SK-N-SH (cell line): ENCODE measurements around the gene GPATCH1. TPM values are rescaled to one million over a fixed set of nuclear protein-coding genes. Genes with fewer than 3 reads are reported as not detected.
A peak's percentile ranks its signal among the peaks of the same experiment; 100 is the strongest.

Experiments used
- CTCF ChIA-PET: fragments of 300-600, 350-600 bp; formaldehyde crosslinking; extraction: SDS; loops from one replicate; lab custom pipeline; 2021; lab: Yijun Ruan, JAX
- POLR2A ChIA-PET: fragments of 350-600 bp; sonication (Branson Sonifier 250); formaldehyde crosslinking; extraction: SDS; loops from one replicate; lab custom pipeline; 2020; ENCODE audit warnings: antibody characterized with exemption, inconsistent platforms; lab: Yijun Ruan, JAX
- DNase-seq: peaks from one replicate; pipeline ENCODE4 v3.0.0; 2012
- H2AFZ ChIP-seq: fragments of 200-600 bp; sonication (generic); 2 replicates; pipeline ENCODE4 v1.8.1; 2016; ENCODE audit warnings: antibody characterized with exemption, mild to moderate bottlenecking, low read depth
- H3F3A ChIP-seq: fragments of 200-600 bp; sonication (generic); replicated peaks from 2 replicates; pipeline ENCODE3; 2016; ENCODE audit warnings: antibody characterized with exemption, mild to moderate bottlenecking; ENCODE audit not compliant: insufficient read depth
- H3K27ac ChIP-seq, 2 experiments: fragments of 200-500 bp in 1 of 2; fragments of 200-600 bp in 1 of 2; sonication (Bioruptor generic) in 1 of 2; sonication (generic), shearing (Covaris generic) in 1 of 2; 2 replicates each; pipeline versions ENCODE4 v1.5.1 to v1.6.1; 2014 to 2016; ENCODE audit warnings: low read depth in 2 of 2, inconsistent platforms in 1 of 2, low read length in 1 of 2, mild to moderate bottlenecking in 1 of 2, mixed read lengths in 1 of 2
- H3K27me3 ChIP-seq: fragments of 200-600 bp; sonication (generic), shearing (Covaris generic); 2 replicates; pipeline ENCODE4 v1.6.1; 2016; ENCODE audit warnings: mixed run types; ENCODE audit not compliant: insufficient read depth
- H3K36me3 ChIP-seq, 2 experiments: fragments of 200-500 bp in 1 of 2; fragments of 200-600 bp in 1 of 2; sonication (Bioruptor generic) in 1 of 2; sonication (generic) in 1 of 2; replicated peaks in 1 of 2; 2 replicates each; pipeline versions ENCODE3 to v1.5.1; 2014 to 2016; ENCODE audit warnings: low read length in 1 of 2, mild to moderate bottlenecking in 1 of 2; ENCODE audit not compliant: insufficient read depth in 2 of 2, control insufficient read depth in 1 of 2
- H3K4me1 ChIP-seq, 2 experiments: fragments of 200-500 bp in 1 of 2; fragments of 200-600 bp in 1 of 2; sonication (Bioruptor generic) in 1 of 2; sonication (generic), shearing (Covaris generic) in 1 of 2; 2 replicates each; pipeline versions ENCODE4 v1.5.1 to v1.6.1; 2014 to 2016; ENCODE audit warnings: low read depth in 1 of 2, low read length in 1 of 2, mixed run types in 1 of 2; ENCODE audit not compliant: insufficient read depth in 2 of 2, control insufficient read depth in 1 of 2
- H3K4me2 ChIP-seq: fragments of 200-600 bp; sonication (generic), shearing (Covaris generic); 2 replicates; pipeline ENCODE4 v1.6.1; 2017; ENCODE audit warnings: mixed run types
- H3K4me3 ChIP-seq, 2 experiments: fragments of 200-500 bp in 1 of 2; fragments of 200-600 bp in 1 of 2; sonication (Bioruptor generic) in 1 of 2; sonication (generic), shearing (Covaris generic) in 1 of 2; 2 replicates each; pipeline versions ENCODE4 v1.5.1 to v1.8.1; 2014 to 2016; ENCODE audit warnings: low read depth in 2 of 2, inconsistent platforms in 1 of 2, low read length in 1 of 2, mild to moderate bottlenecking in 1 of 2, mixed read lengths in 1 of 2, moderate library complexity in 1 of 2
- H3K79me2 ChIP-seq: fragments of 200-600 bp; sonication (generic); 2 replicates; pipeline ENCODE4 v1.8.1; 2017; ENCODE audit warnings: mild to moderate bottlenecking; ENCODE audit not compliant: insufficient read depth
- H3K9ac ChIP-seq: fragments of 200-600 bp; sonication (generic); 2 replicates; pipeline ENCODE4 v1.6.1; 2017; ENCODE audit warnings: mixed run types
- H3K9me2 ChIP-seq: fragments of 200-600 bp; sonication (generic); 2 replicates; pipeline ENCODE4 v1.6.1; 2017; ENCODE audit warnings: mixed run types
- H3K9me3 ChIP-seq: fragments of 200-600 bp; sonication (generic); 2 replicates; pipeline ENCODE4 v1.6.1; 2017; ENCODE audit warnings: mixed run types, mild to moderate bottlenecking, moderate library complexity
- H4K20me1 ChIP-seq: fragments of 200-600 bp; sonication (generic); 2 replicates; pipeline ENCODE4 v1.6.1; 2017; ENCODE audit warnings: mild to moderate bottlenecking, mixed run types; ENCODE audit not compliant: insufficient read depth
- ELF1 ChIP-seq: IDR thresholded peaks from 2 replicates; pipeline ENCODE4 v1.4.0; 2012
- EP300 ChIP-seq, 2 experiments: IDR thresholded peaks; 2 replicates each; pipeline versions ENCODE4 v1.4.0 to v1.6.1; 2012; ENCODE audit warnings: borderline replicate concordance in 1 of 2, low read depth in 1 of 2, low read length in 1 of 2
- EZH2phosphoT487 ChIP-seq: fragments of 200-600 bp; sonication (generic); IDR thresholded peaks from 2 replicates; pipeline ENCODE4 v1.6.1; 2017; ENCODE audit warnings: low read depth, mixed run types, mild to moderate bottlenecking, antibody characterized with exemption, moderate library complexity, borderline replicate concordance
- FOSL2 ChIP-seq: IDR thresholded peaks from 2 replicates; pipeline ENCODE4 v1.4.0; 2012; ENCODE audit warnings: low read depth, mild to moderate bottlenecking, moderate library complexity, borderline replicate concordance
- FOXM1 ChIP-seq: IDR thresholded peaks from 2 replicates; pipeline ENCODE4 v1.4.0; 2012; ENCODE audit warnings: low read depth, mild to moderate bottlenecking
- GABPA ChIP-seq: IDR thresholded peaks from 2 replicates; pipeline ENCODE4 v1.4.0; 2012; ENCODE audit warnings: low read depth, mild to moderate bottlenecking
- JUND ChIP-seq: IDR thresholded peaks from 2 replicates; pipeline ENCODE4 v1.4.0; 2012
- MAX ChIP-seq: IDR thresholded peaks from 2 replicates; pipeline ENCODE4 v1.4.0; 2012; ENCODE audit warnings: low read depth
- NRF1 ChIP-seq: IDR thresholded peaks from 2 replicates; pipeline ENCODE4 v1.6.1; 2012; ENCODE audit warnings: low read depth, mild to moderate bottlenecking, low read length
- PBX3 ChIP-seq: IDR thresholded peaks from 2 replicates; pipeline ENCODE4; 2012
- POLR2AphosphoS5 ChIP-seq: IDR thresholded peaks from 2 replicates; pipeline ENCODE4 v1.6.1; 2012; ENCODE audit warnings: low read depth, low read length
- TCF12 ChIP-seq: IDR thresholded peaks from 2 replicates; pipeline ENCODE4 v1.4.0; 2012
- TEAD4 ChIP-seq: IDR thresholded peaks from 2 replicates; pipeline ENCODE4 v1.4.0; 2012; ENCODE audit warnings: mild to moderate bottlenecking, borderline replicate concordance; ENCODE audit not compliant: insufficient read depth
- USF2 ChIP-seq: fragments of 150-350 bp; IDR thresholded peaks from 2 replicates; pipeline ENCODE4 v1.6.1; 2017; ENCODE audit warnings: antibody characterized with exemption, low read length, low read depth, borderline replicate concordance
- WGBS: methylation state at CpG from one replicate; pipeline ENCODE4 v1.1.6; 2017; ENCODE audit warnings: low lambda C conversion rate; 5-methylcytosine and 5-hydroxymethylcytosine counted together
- polyA plus RNA-seq, 3 experiments: library from polyadenylated mRNA; depleted of rRNA; stranded (reverse); fragments of >200 nt; gene quantifications; 2 replicates each; pipeline ENCODE4 v1.2.3, GENCODE V29; 2012

GPATCH1 gene
- polyA plus RNA-seq, 1 of the 3 experiments (the other 2 are of a cell fraction), result 5.9 TPM

GRCh38 chr19:33110137-33110910, 29.3 kb downstream of the GPATCH1 start:
- H3K9ac ChIP-seq, result no peak overlapping the region
- H4K20me1 ChIP-seq, result no peaks in the 10 kb centered on the region
- 0 out of 2 replicates have a peak overlapping the region, but pooled peaks have one; percentile 9 for H3K4me2 ChIP-seq
- no peaks in the 10 kb centered on the region for H3K27me3 ChIP-seq
- ChIA-PET POLR2A (no interaction called here), CTCF (interaction anchor here (1.5 to 18.9 kb wide), 2 partner anchors 74 to 136 kb away, joined by 3 to 215 read pairs; partner anchors contain the start of genes CEP89 and FAAP24)
- H2AFZ ChIP-seq, result no peak overlapping the region
- 62% methylated on average over 9 of the region's 9 CpGs for WGBS
- DNase-seq, result no peak
- TF ChIP-seq TCF12, result peak; percentile 85
- peak; percentile 71; the same call in 1 of the 2 replicates for TF ChIP-seq FOSL2
- TF ChIP-seq GABPA, result no peak
- TF ChIP-seq EP300 (IDR thresholded peaks at IDR 0.05; ENCODE audit: borderline replicate concordance in 1 of 2, low read depth in 1 of 2, low read length in 1 of 2), result peak in 1 of 2 experiments; percentile 65; a peak in 1 of 4 replicates
- TF ChIP-seq USF2, result no peak
- peak; percentile 66 for TF ChIP-seq JUND
- no peak for TF ChIP-seq FOXM1
- peak; percentile 55; the same call in 1 of the 2 replicates for TF ChIP-seq MAX
- TF ChIP-seq POLR2AphosphoS5, result peak; percentile 30; the same call in 1 of the 2 replicates
- TF ChIP-seq PBX3, result peak; percentile 42; the same call in 1 of the 2 replicates
- peak; percentile 20; the same call in 1 of the 2 replicates for TF ChIP-seq TEAD4
- H3K4me3 ChIP-seq, result no peak overlapping the region
- no peaks in the 10 kb centered on the region for H3K9me2 ChIP-seq
- no peaks in the 10 kb centered on the region for H3K9me3 ChIP-seq
- H3K79me2 ChIP-seq, result no peaks in the 10 kb centered on the region
- H3F3A ChIP-seq, result peaks cover 5% of the 10 kb centered on the region
- peaks cover 35 to 36% of the 10 kb centered on the region in 2 experiments for H3K36me3 ChIP-seq
- H3K4me1 ChIP-seq, result peaks cover 0 to 6% of the 10 kb centered on the region in 2 experiments; a peak in 1 of 4 replicates
- H3K27ac ChIP-seq, result peak overlapping the region in 1 of 2 experiments; percentile 68; a peak in 2 of 4 replicates

GRCh38 chr19:33111587-33111986, 30.6 kb downstream of the GPATCH1 start:
- no peak overlapping the region for H3K27ac ChIP-seq
- no peak overlapping the region for H2AFZ ChIP-seq
- POLR2A ChIA-PET, result no interaction called here
- no peaks in the 10 kb centered on the region for H3K27me3 ChIP-seq
- no peak overlapping the region for H3K4me3 ChIP-seq
- no peaks in the 10 kb centered on the region for H3K79me2 ChIP-seq
- DNase-seq, result no peak
- H3K9me3 ChIP-seq, result no peaks in the 10 kb centered on the region
- no peak overlapping the region for H3K9ac ChIP-seq
- H3K4me1 ChIP-seq, result peaks cover 0 to 6% of the 10 kb centered on the region in 2 experiments; a peak in 1 of 4 replicates
- H3K4me2 ChIP-seq, result no peak overlapping the region
- TF ChIP-seq NRF1 (no peak), ELF1 (no peak), EZH2phosphoT487 (no peak), POLR2AphosphoS5 (no peak), PBX3 (no peak)
- H3K36me3 ChIP-seq, result peaks cover 35 to 46% of the 10 kb centered on the region in 2 experiments
- H3K9me2 ChIP-seq, result no peaks in the 10 kb centered on the region
- 94% methylated on average over 11 of the region's 11 CpGs for WGBS
- peaks cover 5% of the 10 kb centered on the region for H3F3A ChIP-seq
- CTCF ChIA-PET, result interaction anchor here (1.1 to 18.9 kb wide), 3 partner anchors 10 to 137 kb away, joined by 3 to 215 read pairs (median 4); partner anchors contain the start of genes CEP89 and FAAP24
- H4K20me1 ChIP-seq, result no peaks in the 10 kb centered on the region
